HL-60/S4 (cell line): ENCODE results near the gene GNG7.
"Not testable (repeated sequence)": the region's sequence is repeated elsewhere in the genome, so short reads cannot be mapped to it uniquely, and the experiment has no call there.

Source experiments
- in situ Hi-C: fragments of 300-500 bp; cut with MboI; formaldehyde crosslinking; loops from 2 replicates; pipeline ENCODE4 v1.14.3; 2022; ENCODE audit warnings: low sequenced_read_pairs

GNG7 gene

GRCh38 chr19:2542341-2543069 lies 160.0 kb downstream of the GNG7 start:
- in situ Hi-C loops = no loop called here

- in situ Hi-C loops = no loop called here
Observed at GRCh38 chr19:2540646-2541454, 161.6 kb downstream of the GNG7 start.

GRCh38 chr19:2540251-2540645 lies 162.2 kb downstream of the GNG7 start:
- in situ Hi-C loops = no loop called here

- in situ Hi-C loops = no loop called here
Observed at GRCh38 chr19:2538096-2538757, 164.3 kb downstream of the GNG7 start.

GRCh38 chr19:2537584-2537983 lies 164.9 kb downstream of the GNG7 start:
- in situ Hi-C loops = not testable (repeated sequence)

GRCh38 chr19:2536461-2536860 lies 166.0 kb downstream of the GNG7 start:
- in situ Hi-C loops = no loop called here

- in situ Hi-C loops = no loop called here
Observed at GRCh38 chr19:2534423-2535013, 168.0 kb downstream of the GNG7 start.

- in situ Hi-C loops = no loop called here
Observed at GRCh38 chr19:2533686-2534422, 168.6 kb downstream of the GNG7 start.

GRCh38 chr19:2533072-2533425 lies 169.4 kb downstream of the GNG7 start:
- in situ Hi-C loops = no loop called here

GRCh38 chr19:2532252-2533071 lies 170.0 kb downstream of the GNG7 start:
- in situ Hi-C loops = no loop called here

GRCh38 chr19:2529942-2530341 lies 172.6 kb downstream of the GNG7 start:
- in situ Hi-C loops = not testable (repeated sequence)

GRCh38 chr19:2529473-2529918 lies 173.0 kb downstream of the GNG7 start:
- in situ Hi-C loops = no loop called here

- in situ Hi-C loops = no loop called here
Observed at GRCh38 chr19:2528675-2529101, 173.8 kb downstream of the GNG7 start.

- in situ Hi-C loops = no loop called here
Observed at GRCh38 chr19:2527686-2528085, 174.8 kb downstream of the GNG7 start.

GRCh38 chr19:2527171-2527570 lies 175.3 kb downstream of the GNG7 start:
- in situ Hi-C loops = no loop called here

GRCh38 chr19:2524840-2525723 lies 177.4 kb downstream of the GNG7 start:
- in situ Hi-C loops = no loop called here

- in situ Hi-C loops = no loop called here
Observed at GRCh38 chr19:2524361-2524839, 178.1 kb downstream of the GNG7 start.

GRCh38 chr19:2523630-2524311 lies 178.7 kb downstream of the GNG7 start:
- in situ Hi-C loops = no loop called here
